Stomach (tissue), 9 donors: ENCODE measurements around the gene CREB5. TPM values are rescaled to one million over a fixed set of nuclear protein-coding genes. Genes with fewer than 3 reads are reported as not detected.

Experiments used
- DNase-seq, 2 donors: peaks; one replicate each; pipeline versions ENCODE4 v3.0.0 to v3.0.0-alpha.2; 2013 to 2019
- H3K27ac ChIP-seq, 5 donors: fragments of 200-600 bp in 4 of 5; sonication (generic) in 4 of 5; one replicate each; pipeline ENCODE4 v1.5.1; 2013 to 2019; ENCODE audit warnings: mild to moderate bottlenecking in 1 of 5, moderate library complexity in 1 of 5
- H3K27me3 ChIP-seq, 3 donors: fragments of 200-600 bp; sonication (generic); one replicate each; pipeline ENCODE4 v1.5.1; 2017 to 2019; ENCODE audit warnings: mixed run types in 1 of 3
- H3K36me3 ChIP-seq, 4 donors: fragments of 200-600 bp; sonication (generic); 1 replicate in 3 of 4; 2 replicates in 1 of 4; pipeline ENCODE4 v1.5.1; 2016 to 2019
- H3K4me1 ChIP-seq, 4 donors: fragments of 200-600 bp; sonication (generic); one replicate each; pipeline ENCODE4 v1.5.1; 2016 to 2019
- H3K4me3 ChIP-seq, 4 donors: fragments of 200-600 bp; sonication (generic) in 3 of 4; one replicate each; pipeline ENCODE4 v1.5.1; 2016 to 2019; ENCODE audit warnings: mild to moderate bottlenecking in 1 of 4
- H3K9me3 ChIP-seq, 4 donors: fragments of 200-600 bp; sonication (generic); one replicate each; pipeline ENCODE4 v1.5.1; 2016 to 2019
- EP300 ChIP-seq: sonication (generic); formaldehyde crosslinking; IDR thresholded peaks from one replicate; pipeline ENCODE4 v1.6.1; 2017; ENCODE audit warnings: antibody characterized with exemption
- POLR2A ChIP-seq, 4 donors: fragments of 450-650 bp; IDR thresholded peaks; one replicate each; pipeline ENCODE4 v1.6.1; 2016; ENCODE audit warnings: antibody characterized with exemption in 4 of 4, control low read depth in 2 of 4, mild to moderate bottlenecking in 1 of 4, moderate library complexity in 1 of 4
- POLR2AphosphoS5 ChIP-seq, 3 donors: sonication (generic); formaldehyde crosslinking; IDR thresholded peaks; one replicate each; pipeline ENCODE4 v1.6.1; 2016; ENCODE audit warnings: antibody characterized with exemption in 3 of 3
- WGBS, 5 donors: extraction: QIAGEN DNeasy Blood & Tissue Kit in 3 of 5; methylation state at CpG; one replicate each; pipeline versions ENCODE4 v1.1.5 to v1.1.7; 2013 to 2018; 5-methylcytosine and 5-hydroxymethylcytosine counted together
- intact Hi-C: fragments of 100-400 bp; cut with DNase I; formaldehyde crosslinking; loops from one replicate; pipeline ENCODE4 v1.15.1; 2023; ENCODE audit warnings: low total_unique reads
- polyA plus RNA-seq, 3 donors: library from polyadenylated mRNA; stranded (reverse); fragments of 200-250 nt; gene quantifications; one replicate each; pipeline ENCODE4 v1.2.3, GENCODE V29; 2013
- total RNA-seq, 5 donors: library from RNA; depleted of rRNA; stranded (reverse); fragments of >200 nt; gene quantifications; one replicate each; pipeline versions ENCODE4 v1.1.0 to v1.2.3, GENCODE V29; 2014 to 2016
- TF ChIP-seq, protein P1 (sequence below), 7 experiments: fragments of 450-650 bp in 4 of 7; fragments of 200-600 bp in 3 of 7; sonication (generic) in 3 of 7; IDR thresholded peaks; one replicate each; pipeline ENCODE4 v1.5.1; 2016 to 2019; ENCODE audit warnings: antibody characterized with exemption in 7 of 7, control low read depth in 2 of 7, mild to moderate bottlenecking in 1 of 7
- donor health status: healthy with polysubstance abuse.
- donor health status: Bipolar disorder and iron deficiency.
- donor health status: healthy.

The CREB5 gene
- total and polyA plus RNA-seq, 8 donors = 0.68 to 30.3 (median 1.5) TPM; not detected in 1

DNA sequence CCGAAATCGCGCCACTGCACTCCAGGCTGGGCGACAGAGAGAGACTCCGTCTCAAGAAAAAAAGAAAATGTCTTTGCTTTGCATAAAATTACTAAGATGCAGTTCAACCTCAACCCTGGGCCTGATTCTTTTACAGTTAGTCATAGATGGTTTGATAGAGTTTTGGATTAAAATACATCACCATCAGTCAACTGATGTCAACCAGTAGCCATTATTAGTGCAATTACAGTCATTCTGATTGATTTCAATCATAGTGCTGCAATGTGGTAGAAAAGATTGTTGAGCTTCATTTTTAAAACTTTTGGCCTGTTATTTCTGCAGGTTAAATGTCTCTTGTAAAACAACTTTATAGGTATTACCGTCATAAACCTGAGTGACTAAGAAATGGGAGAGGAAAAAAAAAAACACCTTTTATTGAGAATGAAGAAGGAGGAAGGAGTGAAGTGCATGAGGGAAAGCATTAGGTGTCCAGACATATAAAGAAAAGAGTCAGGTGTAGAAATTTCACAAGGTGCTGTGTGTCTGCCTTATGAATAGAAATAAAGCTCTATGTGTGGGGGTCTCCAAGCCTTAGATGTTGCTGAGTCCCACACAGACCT, 395.2 kb downstream of the CREB5 start:
- Histone ChIP-seq H3K9me3 (no peaks in the 10 kb centered on the region), H3K27ac (no peak overlapping the region), H3K4me3 (no peak overlapping the region), H3K36me3 (peaks cover 0 to 10% (median 0%) of the 10 kb centered on the region in 4 donors), H3K27me3 (no peaks in the 10 kb centered on the region), H3K4me1 (peaks cover 0 to 11% (median 2%) of the 10 kb centered on the region in 4 donors)
- no peak for DNase-seq
- no peak for TF ChIP-seq POLR2A (IDR thresholded peaks at IDR 0.05)
- TF ChIP-seq EP300 = no peak
- WGBS, 5 donors = 95 to 97% (median 96%) methylated on average over 6 of the region's 6 CpGs
- intact Hi-C loops = no loop called here

DNA sequence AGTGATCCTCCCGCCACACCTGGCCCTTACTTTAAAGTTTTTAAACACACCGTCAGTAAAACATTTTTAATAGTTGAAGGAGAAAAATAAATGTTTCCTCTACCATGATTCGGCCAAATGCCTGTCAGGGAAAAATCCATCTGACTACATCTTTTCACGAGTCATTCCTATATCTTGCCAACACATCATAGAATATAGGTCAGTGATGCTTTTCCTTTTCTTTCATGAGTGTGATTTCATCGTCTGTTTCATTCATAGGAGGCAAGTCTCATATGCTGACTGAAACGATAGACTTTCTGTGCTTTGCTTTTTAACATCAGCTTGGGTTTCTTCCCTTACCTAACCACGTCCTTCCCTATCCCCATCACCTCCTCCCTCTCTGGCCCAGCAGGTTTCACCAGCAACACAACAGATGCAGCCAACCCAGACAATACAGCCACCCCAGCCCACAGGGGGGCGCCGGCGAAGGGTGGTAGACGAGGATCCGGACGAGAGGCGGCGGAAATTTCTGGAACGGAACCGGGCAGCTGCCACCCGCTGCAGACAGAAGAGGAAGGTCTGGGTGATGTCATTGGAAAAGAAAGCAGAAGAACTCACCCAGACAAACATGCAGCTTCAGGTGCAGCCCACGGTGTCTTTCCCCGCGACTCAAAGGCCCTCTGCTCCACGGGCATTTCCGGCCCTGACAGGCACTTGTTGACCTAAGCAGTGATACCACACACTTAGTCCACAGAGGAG, 396.6 kb downstream of the CREB5 start:
- peak in 1 of 2 donors; percentile 19 for DNase-seq

DNA sequence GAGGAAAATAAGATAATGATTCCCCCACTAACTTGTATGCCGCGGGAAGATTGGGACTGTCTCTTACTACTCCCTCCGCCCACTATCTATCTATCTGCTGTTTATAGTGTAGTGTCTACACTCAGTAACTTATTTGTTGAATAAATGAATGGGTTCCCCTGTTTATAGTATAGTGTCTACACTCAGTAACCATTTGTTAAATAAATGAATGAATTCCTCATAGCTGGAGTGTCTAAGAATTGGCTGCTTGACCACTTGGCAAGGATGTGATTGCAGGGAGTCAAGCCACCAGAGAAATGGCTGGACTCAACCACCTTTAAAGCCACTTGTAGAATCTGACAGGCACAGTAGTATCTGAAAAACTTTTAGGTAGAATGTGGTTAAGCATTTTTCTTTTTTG, 398.7 kb downstream of the CREB5 start:
- no peak overlapping the region for H3K27ac ChIP-seq
- no peaks in the 10 kb centered on the region for H3K9me3 ChIP-seq
- H3K27me3 ChIP-seq = no peaks in the 10 kb centered on the region
- peaks cover 0 to 4% (median 0%) of the 10 kb centered on the region in 4 donors for H3K36me3 ChIP-seq
- TF ChIP-seq POLR2A (IDR thresholded peaks at IDR 0.05) = no peak
- TF ChIP-seq, protein P1, sequence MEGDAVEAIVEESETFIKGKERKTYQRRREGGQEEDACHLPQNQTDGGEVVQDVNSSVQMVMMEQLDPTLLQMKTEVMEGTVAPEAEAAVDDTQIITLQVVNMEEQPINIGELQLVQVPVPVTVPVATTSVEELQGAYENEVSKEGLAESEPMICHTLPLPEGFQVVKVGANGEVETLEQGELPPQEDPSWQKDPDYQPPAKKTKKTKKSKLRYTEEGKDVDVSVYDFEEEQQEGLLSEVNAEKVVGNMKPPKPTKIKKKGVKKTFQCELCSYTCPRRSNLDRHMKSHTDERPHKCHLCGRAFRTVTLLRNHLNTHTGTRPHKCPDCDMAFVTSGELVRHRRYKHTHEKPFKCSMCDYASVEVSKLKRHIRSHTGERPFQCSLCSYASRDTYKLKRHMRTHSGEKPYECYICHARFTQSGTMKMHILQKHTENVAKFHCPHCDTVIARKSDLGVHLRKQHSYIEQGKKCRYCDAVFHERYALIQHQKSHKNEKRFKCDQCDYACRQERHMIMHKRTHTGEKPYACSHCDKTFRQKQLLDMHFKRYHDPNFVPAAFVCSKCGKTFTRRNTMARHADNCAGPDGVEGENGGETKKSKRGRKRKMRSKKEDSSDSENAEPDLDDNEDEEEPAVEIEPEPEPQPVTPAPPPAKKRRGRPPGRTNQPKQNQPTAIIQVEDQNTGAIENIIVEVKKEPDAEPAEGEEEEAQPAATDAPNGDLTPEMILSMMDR (IDR thresholded peaks at IDR 0.05) = no peak
- no peak for TF ChIP-seq EP300
- TF ChIP-seq POLR2AphosphoS5 (IDR thresholded peaks at IDR 0.05) = no peak
- intact Hi-C loops = no loop called here
- peak in 1 of 2 donors; percentile 31 for DNase-seq
- peaks cover 0 to 27% (median 2%) of the 10 kb centered on the region in 4 donors for H3K4me1 ChIP-seq
- WGBS, 5 donors = 82 to 92% (median 86%) methylated on average over 3 of the region's 3 CpGs
- no peak overlapping the region for H3K4me3 ChIP-seq

More for the DNA sequence above, 396.6 kb downstream of the CREB5 start:
- Histone ChIP-seq H3K4me3 (no peak overlapping the region), H3K27ac (no peak overlapping the region), H3K27me3 (no peaks in the 10 kb centered on the region), H3K4me1 (peaks cover 0 to 26% (median 2%) of the 10 kb centered on the region in 4 donors), H3K9me3 (no peaks in the 10 kb centered on the region), H3K36me3 (peaks cover 0 to 10% (median 0%) of the 10 kb centered on the region in 4 donors)
- intact Hi-C loops = no loop called here
- WGBS, 5 donors = 86 to 89% (median 88%) methylated on average over 23 of the region's 23 CpGs
- TF ChIP-seq, protein P1 (IDR thresholded peaks at IDR 0.05) = no peak
- TF ChIP-seq EP300 = no peak
- TF ChIP-seq POLR2AphosphoS5 (IDR thresholded peaks at IDR 0.05) = no peak
- no peak for TF ChIP-seq POLR2A (IDR thresholded peaks at IDR 0.05)

DNA sequence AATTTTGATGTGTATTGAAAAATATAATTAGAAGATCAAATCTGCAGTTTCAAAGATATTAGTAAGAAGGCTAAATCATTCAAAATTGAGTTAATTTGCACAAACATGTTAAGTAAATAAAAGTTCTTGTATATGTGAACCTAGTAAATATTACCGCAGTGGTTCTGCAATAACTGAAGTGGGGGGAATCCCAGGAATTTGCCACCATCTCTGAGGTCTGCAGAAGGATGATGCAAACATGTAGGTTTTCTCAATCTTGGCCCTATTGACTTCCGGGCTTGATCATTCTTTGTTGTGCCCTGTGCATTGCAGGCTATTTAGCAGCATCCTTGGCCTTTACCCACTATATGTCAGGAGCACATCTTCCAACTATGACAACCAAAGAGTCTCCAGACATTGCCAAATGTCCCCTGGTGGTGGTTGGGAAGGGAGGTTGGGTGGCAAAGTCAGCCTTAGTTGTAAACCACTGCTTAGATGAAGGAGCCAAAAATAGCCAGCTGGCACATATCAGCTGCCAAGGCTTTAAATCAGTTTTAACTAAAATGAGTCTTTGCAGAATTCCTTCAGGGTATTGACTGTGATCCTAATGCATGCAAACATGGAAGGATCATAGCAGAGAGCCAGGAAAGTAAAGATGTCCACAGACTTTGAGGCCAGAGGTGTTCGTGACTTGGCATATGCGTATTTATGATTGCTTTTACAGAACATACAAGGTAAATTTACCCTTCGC, 399.5 kb downstream of the CREB5 start:
- H3K4me1 ChIP-seq = peaks cover 0 to 27% (median 2%) of the 10 kb centered on the region in 4 donors
- DNase-seq = peak in 1 of 2 donors; percentile 30
- TF ChIP-seq EP300 (no peak), POLR2A (IDR thresholded peaks at IDR 0.05) (no peak), POLR2AphosphoS5 (IDR thresholded peaks at IDR 0.05) (no peak)
- TF ChIP-seq, protein P1 (IDR thresholded peaks at IDR 0.05) = no peak
- no peaks in the 10 kb centered on the region for H3K27me3 ChIP-seq
- no peak overlapping the region for H3K4me3 ChIP-seq
- H3K36me3 ChIP-seq = peaks cover 0 to 4% (median 0%) of the 10 kb centered on the region in 4 donors
- 77 to 86% (median 78%) methylated on average over 5 of the region's 5 CpGs for WGBS, 5 donors
- no peaks in the 10 kb centered on the region for H3K9me3 ChIP-seq
- intact Hi-C loops = no loop called here
- no peak overlapping the region for H3K27ac ChIP-seq
